ENCODE measurements around the gene PIM1.

The PIM1 gene

GRCh38 chr6:37222992-37223391, 53.0 kb downstream of the PIM1 start:
- H3K79me1 ChIP-seq (ENCODE audit: low read depth, low read length), result no peaks in the 10 kb centered on the region
- H3K4me3 ChIP-seq (ENCODE audit: low read length in 2 of 2), result peak overlapping the region in 1 of 2 donors; percentile 44
- H3K27ac ChIP-seq (replicated peaks; ENCODE audit: low read length), result no peak overlapping the region
- H2BK15ac ChIP-seq (ENCODE audit: low read length), result no peak overlapping the region
- no peak overlapping the region for H3K4ac ChIP-seq (ENCODE audit: low read length)
- H3K23ac ChIP-seq (ENCODE audit: low read depth, low read length, poor library complexity), result no peak overlapping the region
- no peak overlapping the region for H3K18ac ChIP-seq (ENCODE audit: low read length)
- H3K36me3 ChIP-seq (replicated peaks in 1 of 2; ENCODE audit: control insufficient read depth in 2 of 2, insufficient read depth in 2 of 2, low read length in 2 of 2), result no peaks in the 10 kb centered on the region
- H3K14ac ChIP-seq (ENCODE audit: low read length), result no peak overlapping the region
- no peaks in the 10 kb centered on the region for H3K9me3 ChIP-seq (replicated peaks in 1 of 2; ENCODE audit: control insufficient read depth in 2 of 2, insufficient read depth in 1 of 2, low read depth in 1 of 2, low read length in 2 of 2)
- peak overlapping the region; percentile 72 for H3K4me2 ChIP-seq (ENCODE audit: insufficient read depth, low read length, poor library complexity, severe bottlenecking)
- no peak for DNase-seq (ENCODE audit: low spot score)
- H2BK120ac ChIP-seq (ENCODE audit: low read depth, low read length), result no peak overlapping the region
- H2BK12ac ChIP-seq (ENCODE audit: low read length), result no peak overlapping the region
- no peaks in the 10 kb centered on the region for H3K27me3 ChIP-seq (ENCODE audit: control insufficient read depth in 3 of 3, insufficient read depth in 3 of 3, low read depth in 1 of 3, low read length in 3 of 3)
- no peak overlapping the region for H2AK5ac ChIP-seq (ENCODE audit: low read depth, low read length)
- no peak overlapping the region for H4K8ac ChIP-seq (ENCODE audit: low read depth, low read length)
- H2BK5ac ChIP-seq (ENCODE audit: low read length), result no peak overlapping the region
- peaks cover 2 to 4% of the 10 kb centered on the region in 2 donors for H3K4me1 ChIP-seq (ENCODE audit: control insufficient read depth in 2 of 2, insufficient read depth in 1 of 2, low read depth in 1 of 2, low read length in 2 of 2)
- no peak overlapping the region for H3K9ac ChIP-seq (ENCODE audit: low read depth, low read length, poor library complexity)
- peak overlapping the region; percentile 95 for H2AFZ ChIP-seq (ENCODE audit: low read length)
- H4K91ac ChIP-seq (ENCODE audit: low read depth, low read length, poor library complexity), result no peak overlapping the region

Measured in neuronal stem cell (in vitro differentiated cells).